Measurements from ENCODE around the gene TSPAN12.
"Not testable (repeated sequence)": the region's sequence is repeated elsewhere in the genome, so short reads cannot be mapped to it uniquely, and the experiment has no call there.

The TSPAN12 gene

GRCh38 chr7:120857588-120858573 is at the start of gene TSPAN12:
Gene TSPAN12, minus strand, starts transcription at chr7:120858144. Its CDS starts 1,381 bp downstream, at chr7:120856763.
- DNase-seq (ENCODE audit: low read depth, low spot score), result no peak

- no peak for DNase-seq (ENCODE audit: low read depth, low spot score)
These were observed 41.0 kb upstream of the TSPAN12 start for GRCh38 chr7:120898715-120899499.

- DNase-seq (ENCODE audit: low read depth, low spot score), result not testable (repeated sequence)
These were observed 37.3 kb upstream of the TSPAN12 start for GRCh38 chr7:120895253-120895652.

GRCh38 chr7:120885602-120886001 is 27.7 kb upstream of the TSPAN12 start:
- not testable (repeated sequence) for DNase-seq (ENCODE audit: low read depth, low spot score)

GRCh38 chr7:120877701-120878100 is 19.8 kb upstream of the TSPAN12 start:
- no peak for DNase-seq (ENCODE audit: low read depth, low spot score)

GRCh38 chr7:120876922-120877321 is 19.0 kb upstream of the TSPAN12 start:
- no peak for DNase-seq (ENCODE audit: low read depth, low spot score)

- no peak for DNase-seq (ENCODE audit: low read depth, low spot score)
These were observed 16.8 kb upstream of the TSPAN12 start for GRCh38 chr7:120874722-120875121.

GRCh38 chr7:120874016-120874415 is 16.1 kb upstream of the TSPAN12 start:
- no peak for DNase-seq (ENCODE audit: low read depth, low spot score)

- DNase-seq (ENCODE audit: low read depth, low spot score), result no peak
These were observed 15.5 kb upstream of the TSPAN12 start for GRCh38 chr7:120873401-120873800.

GRCh38 chr7:120869700-120870099 is 11.8 kb upstream of the TSPAN12 start:
- no peak for DNase-seq (ENCODE audit: low read depth, low spot score)

- no peak for DNase-seq (ENCODE audit: low read depth, low spot score)
These were observed 10.0 kb upstream of the TSPAN12 start for GRCh38 chr7:120867932-120868331.

- no peak for DNase-seq (ENCODE audit: low read depth, low spot score)
These were observed 7.4 kb upstream of the TSPAN12 start for GRCh38 chr7:120865191-120865981.

GRCh38 chr7:120864141-120864900 is 6.4 kb upstream of the TSPAN12 start:
- no peak for DNase-seq (ENCODE audit: low read depth, low spot score)

GRCh38 chr7:120862987-120863590 is 5.1 kb upstream of the TSPAN12 start:
- DNase-seq (ENCODE audit: low read depth, low spot score), result no peak

GRCh38 chr7:120860156-120860555 is 2.2 kb upstream of the TSPAN12 start:
- DNase-seq (ENCODE audit: low read depth, low spot score), result no peak

- DNase-seq (ENCODE audit: low read depth, low spot score), result no peak
These were observed 1.5 kb upstream of the TSPAN12 start for GRCh38 chr7:120859459-120859858.

GRCh38 chr7:120856621-120857352 is 1.2 kb downstream of the TSPAN12 start:
- no peak for DNase-seq (ENCODE audit: low read depth, low spot score)

GRCh38 chr7:120856198-120856597 is 1.7 kb downstream of the TSPAN12 start:
- DNase-seq (ENCODE audit: low read depth, low spot score), result no peak

- no peak for DNase-seq (ENCODE audit: low read depth, low spot score)
These were observed 5.2 kb downstream of the TSPAN12 start for GRCh38 chr7:120852700-120853099.

GRCh38 chr7:120843109-120843508 is 14.8 kb downstream of the TSPAN12 start:
- DNase-seq (ENCODE audit: low read depth, low spot score), result no peak
